HG03469 (cell line): ENCODE results near the gene GATB.

Source experiments
- ATAC-seq: cut with Tn5 transposase; IDR thresholded peaks from one replicate; pipeline ENCODE4 v1.9.1; 2021; ENCODE audit warnings: mild to moderate bottlenecking, moderate library complexity, moderate number of reproducible peaks; ENCODE audit not compliant: unreplicated experiment

GATB gene

DNA sequence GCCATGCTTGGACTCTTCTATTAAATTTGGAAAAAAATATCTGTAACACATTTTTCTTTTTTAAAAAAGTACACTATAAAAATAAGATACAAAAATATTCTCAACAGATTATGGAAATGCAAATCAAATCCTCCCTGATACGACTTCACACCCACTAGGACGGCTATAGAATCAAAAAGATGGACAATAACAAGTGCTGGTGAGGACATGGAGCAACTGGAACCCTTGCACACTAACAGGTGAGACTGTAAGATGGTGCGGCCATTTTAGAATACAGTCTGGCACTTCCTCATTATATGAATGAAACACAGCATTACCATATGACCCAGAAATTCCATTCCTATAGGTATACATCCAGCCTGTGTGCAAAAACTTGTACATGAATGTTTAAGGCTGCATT is 83.6 kb downstream of the GATB start:
- no peak for ATAC-seq

DNA sequence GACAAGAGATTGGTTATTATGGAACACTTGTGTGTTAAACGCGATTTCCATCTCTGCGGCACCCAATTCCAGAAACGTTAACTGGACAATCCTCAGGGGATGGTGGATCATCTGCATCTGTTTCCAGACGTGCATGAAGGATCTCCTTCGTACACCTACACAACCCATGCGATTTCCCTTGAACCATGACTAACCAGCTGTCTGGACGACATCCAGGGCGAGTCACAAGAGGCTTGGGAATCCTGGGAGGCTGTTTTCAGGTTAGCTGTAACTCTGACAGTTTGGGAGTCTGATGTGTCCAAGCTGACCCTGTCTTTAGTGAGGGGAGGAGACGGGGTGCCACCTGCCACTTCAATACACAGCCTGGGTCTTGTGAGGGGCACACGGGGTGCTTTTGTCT is 84.5 kb downstream of the GATB start:
- no peak for ATAC-seq

DNA sequence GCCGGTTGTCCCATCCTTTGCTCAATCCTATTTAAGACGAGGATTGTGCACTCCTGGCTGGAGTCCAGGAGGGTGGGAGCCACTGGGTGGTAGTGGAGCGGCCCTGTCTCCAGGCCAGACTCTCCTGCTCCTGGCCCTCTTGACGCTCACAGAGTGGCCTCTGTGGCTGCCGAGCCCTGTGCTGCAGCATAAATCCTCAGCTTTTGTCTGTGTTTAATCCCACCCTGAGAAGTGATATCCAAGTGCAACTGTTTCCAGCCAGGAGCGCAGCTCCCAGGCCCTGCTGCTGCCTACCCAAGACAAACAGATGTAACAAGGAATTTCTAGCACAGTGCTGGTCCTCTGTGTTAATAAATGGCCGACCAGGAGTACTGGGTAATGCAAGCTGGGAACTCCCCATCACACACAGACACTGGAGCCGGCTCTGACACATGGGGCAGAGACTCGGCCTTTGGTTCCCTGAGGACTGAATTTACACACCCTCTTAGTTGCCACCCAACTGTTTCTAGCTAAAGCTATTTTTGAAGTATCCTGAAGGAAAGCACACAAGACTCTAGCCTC is 85.3 kb downstream of the GATB start:
- no peak for ATAC-seq

DNA sequence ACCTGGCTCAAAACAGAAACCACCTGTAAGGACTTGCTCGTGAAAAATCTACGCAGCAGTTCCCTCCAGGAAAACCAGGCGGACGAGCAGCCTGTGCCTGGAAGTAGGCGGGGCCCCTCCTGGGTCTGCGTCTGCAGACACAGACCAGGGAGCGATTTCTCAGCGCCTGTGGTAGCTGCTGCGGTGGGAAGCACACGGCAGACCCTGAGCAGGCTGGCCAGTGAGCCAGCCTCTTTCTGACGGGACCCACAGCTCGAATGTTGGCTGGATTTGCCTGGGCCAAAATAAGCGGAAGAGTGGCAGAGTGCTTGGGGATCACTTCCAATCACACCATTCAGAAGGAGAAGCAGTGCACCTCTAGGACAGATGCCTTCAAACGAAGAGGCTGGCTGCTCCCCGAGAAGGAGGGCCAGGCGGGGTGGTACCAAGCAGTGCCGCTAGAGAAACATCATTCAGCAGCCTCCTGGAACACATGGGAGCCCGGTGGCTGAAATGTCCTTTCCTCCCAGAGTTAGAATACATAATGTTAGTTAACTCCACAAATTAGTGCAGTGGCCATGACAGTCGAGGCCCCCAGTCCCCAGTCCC is 85.9 kb downstream of the GATB start:
- no peak for ATAC-seq

DNA sequence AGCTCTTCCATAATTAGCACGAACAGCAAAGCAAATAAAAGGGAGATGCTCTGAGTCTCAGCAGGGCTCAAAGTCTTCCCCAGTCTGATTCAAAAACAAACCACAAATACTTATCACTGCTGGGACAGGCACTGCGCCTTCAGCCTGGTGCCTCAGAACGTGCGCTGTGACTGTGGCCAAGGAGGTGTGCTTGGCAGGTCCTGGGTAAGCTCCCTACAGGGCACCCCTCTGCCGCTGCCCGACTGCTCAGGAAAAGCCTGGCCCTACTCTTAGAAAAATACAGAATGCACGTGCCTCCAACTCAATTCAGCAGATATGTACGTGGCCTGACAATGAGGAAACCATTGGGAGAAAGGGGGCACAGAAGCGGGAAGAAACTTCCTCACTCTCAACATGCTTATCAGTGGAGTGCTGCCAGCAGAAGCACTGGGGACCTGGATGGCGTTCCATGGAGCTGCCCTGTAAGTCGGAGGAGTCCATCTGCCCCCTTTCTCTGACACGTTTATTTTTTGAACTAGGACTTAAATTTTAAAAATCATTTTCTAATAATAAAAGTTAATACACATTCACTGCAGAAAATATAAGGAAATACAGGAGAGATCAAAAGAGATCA is 86.8 kb downstream of the GATB start:
- ATAC-seq, result no peak

DNA sequence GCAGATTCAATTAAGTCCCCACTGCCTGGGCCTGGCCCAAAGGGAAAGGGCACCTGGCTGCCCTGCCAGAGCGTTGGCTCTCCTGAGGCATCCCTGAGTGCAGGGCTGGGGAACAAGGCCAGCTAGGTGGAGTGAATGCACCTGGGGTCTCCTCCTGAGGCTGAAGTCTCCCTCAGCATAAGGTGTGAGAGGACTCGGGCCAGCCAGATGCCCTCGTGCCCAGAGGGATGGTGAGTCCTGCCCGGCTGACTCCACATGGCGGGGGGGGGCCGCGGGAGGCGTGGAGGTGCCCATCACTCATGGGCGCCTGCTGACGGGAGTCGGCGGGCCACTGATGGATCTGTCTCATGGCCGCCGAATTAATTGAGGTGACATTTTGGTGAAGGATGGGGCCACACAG is 87.8 kb downstream of the GATB start:
- ATAC-seq, result no peak

DNA sequence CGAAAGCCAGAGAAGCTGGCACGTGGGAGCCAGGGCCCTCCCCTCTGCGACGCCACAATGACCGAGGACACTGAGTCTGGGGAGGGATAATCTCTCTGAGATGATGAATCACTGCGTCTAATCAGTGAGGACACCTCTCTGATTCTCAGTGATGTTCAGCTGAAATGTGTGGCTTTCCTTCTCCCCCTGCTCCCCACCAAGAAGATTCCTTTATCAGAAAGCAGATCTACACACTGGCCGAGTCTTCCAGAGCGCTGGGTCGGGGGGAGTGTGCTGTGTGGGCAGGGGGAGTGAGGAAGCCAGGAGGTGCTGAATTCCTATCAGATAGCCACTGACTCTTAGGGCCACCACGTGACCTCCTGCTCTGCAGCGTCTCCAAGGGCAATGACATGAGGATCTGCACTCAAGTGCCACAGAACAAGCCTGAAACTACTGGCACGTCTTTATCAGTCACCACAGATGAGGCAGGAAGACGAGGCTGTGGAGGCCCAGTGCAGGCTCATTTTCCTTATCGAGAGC is 89.2 kb downstream of the GATB start:
- ATAC-seq, result no peak

DNA sequence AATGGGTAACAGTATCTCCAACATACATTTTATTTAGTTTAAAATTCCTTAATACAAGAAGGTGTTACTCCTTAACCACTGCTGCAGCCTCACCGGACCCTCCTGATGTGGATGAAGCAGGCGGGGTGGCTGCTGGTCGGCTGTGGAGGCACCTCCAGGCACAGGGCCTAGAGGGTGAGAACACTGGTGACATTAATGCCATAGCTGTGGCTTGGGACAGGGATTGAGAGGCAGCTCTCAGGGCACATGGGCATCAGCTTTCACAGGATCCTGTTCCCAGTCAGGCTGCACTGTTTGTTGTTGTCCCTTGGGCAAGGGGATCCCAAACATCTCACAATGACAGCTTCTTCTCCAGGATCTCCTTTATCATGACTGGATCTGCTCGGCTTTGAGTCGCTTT is 90.0 kb downstream of the GATB start:
- no peak for ATAC-seq

DNA sequence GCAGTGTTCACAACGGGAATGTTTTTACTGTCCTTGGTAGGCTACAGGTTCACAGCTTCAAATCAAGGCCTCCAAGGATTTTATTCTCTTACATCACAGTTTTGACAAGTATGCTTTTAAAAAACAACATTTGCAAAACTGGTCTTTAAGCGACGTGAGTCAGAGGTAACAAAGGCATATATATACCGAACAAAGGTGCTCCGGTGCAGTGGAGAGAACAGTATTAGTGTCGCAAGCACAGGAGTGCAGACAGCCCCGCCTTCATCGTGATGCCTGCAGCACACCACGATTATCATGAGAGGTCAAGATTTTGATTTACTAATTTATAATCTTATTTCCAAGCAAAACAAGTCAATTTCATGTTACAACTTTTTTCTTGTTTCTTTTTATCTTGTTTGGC is 90.8 kb downstream of the GATB start:
- ATAC-seq, result no peak

DNA sequence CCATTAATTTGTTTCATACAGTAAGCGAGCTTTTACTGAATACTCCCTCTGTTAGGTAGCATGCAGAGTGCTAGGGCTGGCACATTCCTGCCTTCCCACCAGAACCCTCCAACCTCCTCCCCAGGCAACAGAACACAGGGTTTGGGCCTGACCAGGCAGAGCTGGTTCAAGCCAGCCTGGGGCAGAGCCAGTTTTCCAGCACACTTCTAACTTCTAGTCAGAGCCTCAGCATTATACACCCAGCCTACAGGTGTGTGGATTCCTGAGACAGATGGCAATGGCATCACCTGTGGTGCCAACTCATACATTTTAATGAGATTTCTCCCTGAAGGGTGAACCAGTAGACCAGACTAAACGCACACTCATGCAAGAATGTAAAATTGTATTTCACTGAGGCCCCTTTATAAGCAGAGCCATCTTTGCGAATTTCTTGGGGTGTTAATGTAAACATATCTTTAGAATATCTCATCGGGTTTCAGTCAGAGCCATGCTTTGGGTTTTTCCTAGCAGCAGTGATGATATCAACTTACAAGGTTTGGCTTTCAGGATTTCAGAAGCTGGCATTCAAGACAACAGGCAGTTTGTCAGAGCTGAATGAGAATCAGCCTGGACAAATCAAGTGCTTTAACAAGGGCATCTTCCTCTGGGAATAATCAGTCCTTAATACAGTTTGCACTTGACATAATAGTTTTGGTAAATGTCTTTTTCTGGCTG is 92.0 kb downstream of the GATB start:
- no peak for ATAC-seq

DNA sequence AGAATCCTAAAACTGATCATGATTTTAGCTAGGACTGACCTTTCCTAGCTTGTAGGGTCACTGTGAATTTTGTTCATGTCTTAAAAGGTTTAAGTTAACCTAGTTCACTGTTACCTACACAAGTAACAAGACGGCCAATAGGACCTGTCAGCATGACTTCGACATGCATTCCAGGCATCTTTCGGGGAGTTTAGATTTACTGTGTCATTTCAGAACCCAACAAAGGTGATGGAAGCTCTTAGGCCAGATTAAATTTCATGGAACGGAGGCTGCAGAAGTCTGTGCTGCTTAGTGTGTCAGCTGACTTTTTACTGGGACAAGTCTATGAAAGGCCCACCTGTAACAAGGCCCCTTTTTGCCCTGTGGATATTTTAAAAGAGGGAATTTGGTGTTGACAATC is 93.1 kb downstream of the GATB start:
- no peak for ATAC-seq

DNA sequence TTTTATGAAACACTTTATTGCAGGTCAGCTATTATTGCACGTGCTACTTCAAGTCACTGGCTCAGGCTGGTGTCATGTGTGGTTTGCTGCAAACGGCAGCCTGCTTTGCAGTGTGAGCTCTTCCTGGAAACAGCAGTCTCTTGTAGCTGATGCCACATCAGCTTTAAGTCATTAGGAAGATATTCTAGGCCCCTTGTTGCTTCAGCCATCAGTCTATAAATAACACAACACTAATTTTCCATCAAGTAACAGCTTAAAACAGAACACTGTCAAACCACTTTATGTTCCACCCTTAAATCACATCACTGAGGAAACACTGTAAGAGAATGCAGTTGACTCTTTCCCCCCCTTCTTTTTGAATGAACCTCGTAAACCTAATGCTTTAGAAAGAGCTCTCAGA is 93.8 kb downstream of the GATB start:
- ATAC-seq, result no peak

DNA sequence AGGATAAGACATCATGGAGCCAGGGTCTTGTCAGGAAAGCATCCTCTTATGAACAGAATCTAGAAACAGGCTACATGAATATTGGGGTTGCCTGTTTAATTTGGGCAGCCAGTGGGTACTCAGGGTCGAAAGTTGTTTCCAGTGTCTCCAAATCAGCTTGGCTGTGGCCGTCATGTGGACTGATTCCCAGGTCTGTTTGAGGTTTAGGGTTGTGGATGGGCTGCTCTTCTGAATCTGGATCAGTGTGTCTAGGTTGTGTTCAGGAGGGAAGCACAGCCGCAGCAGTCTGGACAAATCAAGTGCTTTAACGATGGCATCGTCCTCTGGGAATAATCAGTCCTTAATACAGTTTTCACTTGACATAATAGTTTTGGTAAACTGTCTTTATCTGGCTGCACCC is 94.3 kb downstream of the GATB start:
- no peak for ATAC-seq

DNA sequence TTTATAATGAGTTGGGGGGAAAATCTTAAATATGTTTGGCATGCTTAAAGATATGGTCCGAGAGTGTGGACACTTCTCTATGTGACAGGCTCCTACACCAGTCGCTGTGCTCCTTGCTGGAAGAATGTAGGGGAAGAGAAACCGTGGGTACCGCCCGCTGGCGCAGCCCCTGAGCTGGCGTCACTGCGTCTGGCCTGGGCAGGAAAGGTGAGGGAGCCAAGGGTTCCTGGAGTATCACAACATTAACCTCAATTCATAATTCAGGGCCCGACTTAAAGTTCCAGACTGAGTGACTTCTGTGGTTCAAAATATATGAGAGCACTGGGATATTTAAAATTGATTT is 95.1 kb downstream of the GATB start:
- no peak for ATAC-seq

DNA sequence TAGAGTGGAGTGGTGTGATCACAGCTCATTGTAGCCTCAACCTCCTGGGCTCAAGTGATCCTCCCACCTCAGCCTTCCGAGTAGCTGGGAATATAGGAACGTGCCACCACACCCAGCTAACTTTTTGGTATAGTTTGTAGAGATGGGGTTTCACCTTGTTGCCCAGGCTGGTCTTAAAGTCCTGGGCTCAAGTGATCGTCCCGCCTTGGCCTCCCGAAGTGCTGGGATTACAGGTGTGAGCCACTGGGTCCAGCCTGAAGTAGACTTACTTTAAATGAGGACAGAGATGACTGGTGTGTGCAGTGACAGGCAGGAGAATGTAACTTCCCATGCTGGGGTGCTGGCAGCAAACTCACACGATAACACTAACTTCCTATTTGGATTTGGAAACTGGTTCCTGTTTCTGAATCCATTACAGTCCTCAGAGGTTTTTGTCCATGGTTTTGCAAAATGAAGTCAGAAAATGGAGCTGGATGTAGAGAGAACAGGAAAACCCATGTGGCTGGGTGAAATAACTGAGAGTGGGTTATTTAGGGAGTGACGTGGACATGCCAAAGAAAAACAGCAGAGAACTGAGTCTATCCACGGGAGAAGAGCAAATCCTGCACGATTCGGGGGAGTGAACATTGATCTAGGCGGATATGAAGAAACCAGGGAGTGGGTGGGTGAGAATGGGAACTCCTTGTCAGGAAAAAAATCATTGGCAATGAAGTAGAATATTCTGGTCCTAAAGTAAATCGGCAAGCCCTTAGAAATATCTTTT is 95.6 kb downstream of the GATB start:
- no peak for ATAC-seq

DNA sequence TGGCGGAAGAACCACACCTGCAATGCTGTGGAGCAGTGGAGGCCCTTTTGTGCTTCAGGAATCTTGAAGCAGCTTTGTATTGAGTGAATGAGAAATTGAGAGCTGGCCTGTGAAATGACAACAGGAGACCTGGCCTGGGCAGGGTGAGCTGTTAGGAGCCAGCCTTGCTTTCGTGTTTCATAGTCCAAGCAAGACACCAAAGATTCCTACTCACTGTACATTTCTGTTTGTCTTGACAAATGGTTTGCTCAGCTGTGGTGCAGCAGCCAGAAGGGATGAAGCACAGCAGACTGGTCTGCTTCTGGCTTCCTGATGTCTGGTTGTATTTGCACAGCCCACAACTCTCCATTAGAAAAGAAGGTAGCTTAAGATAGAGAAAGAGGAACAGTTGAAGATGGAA is 96.5 kb downstream of the GATB start:
- no peak for ATAC-seq

DNA sequence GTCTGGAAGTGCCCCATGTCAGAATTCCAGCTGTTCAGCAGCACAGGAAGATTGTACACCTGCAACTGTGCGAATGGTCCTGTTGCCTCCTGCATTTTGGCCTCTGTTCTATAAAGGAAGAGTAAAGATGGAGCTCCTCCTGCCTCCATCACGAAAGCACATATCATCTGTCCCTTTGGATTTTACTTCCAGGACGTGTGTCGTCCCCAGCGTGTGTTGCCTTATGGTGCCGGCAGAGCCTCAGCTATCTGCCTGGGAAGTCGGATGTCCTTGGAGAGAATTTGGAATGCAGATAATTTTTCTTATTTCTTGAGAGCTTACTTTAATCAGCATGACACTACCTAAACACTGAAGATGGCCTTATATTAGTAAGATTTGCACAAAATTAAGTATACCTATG is 97.7 kb downstream of the GATB start:
- no peak for ATAC-seq

DNA sequence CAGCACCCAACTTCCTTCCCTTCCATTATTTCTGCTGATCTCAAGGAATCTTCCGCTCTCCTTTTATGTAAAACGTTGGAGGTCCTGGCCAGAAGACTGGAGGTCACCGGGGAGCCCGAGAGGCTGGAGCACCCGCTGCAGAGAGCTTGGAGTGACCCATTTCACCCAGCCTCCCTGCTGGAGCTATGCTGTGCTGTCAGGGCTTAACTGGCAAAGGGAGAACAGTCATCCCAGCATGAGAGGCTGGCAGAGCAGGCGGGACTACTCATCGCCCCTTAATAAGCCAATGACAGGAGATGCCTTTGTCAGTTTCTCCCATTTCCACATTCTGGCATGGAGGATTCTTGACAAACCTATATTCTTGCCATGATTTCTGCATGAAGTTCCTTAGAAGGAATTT is 98.9 kb downstream of the GATB start:
- no peak for ATAC-seq

DNA sequence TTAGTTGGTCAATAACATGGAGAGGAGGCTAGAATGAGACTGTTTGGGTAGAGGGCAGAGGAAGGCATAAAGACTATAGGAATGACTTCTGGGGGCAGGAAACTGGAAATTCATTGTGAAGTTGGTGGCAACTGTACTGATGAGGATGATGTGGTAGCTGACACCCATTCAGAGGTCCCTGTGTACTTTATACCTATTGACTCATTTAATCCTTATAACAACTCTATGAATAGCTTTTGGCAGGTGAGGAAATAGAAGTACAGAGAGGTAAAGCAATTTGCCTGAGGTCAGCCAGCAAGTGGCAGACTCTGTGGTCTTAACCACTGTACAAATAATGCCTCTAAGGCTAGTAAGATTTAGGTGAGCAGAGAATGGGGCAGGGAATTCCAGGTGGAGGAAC is 100.1 kb downstream of the GATB start:
- ATAC-seq, result no peak

DNA sequence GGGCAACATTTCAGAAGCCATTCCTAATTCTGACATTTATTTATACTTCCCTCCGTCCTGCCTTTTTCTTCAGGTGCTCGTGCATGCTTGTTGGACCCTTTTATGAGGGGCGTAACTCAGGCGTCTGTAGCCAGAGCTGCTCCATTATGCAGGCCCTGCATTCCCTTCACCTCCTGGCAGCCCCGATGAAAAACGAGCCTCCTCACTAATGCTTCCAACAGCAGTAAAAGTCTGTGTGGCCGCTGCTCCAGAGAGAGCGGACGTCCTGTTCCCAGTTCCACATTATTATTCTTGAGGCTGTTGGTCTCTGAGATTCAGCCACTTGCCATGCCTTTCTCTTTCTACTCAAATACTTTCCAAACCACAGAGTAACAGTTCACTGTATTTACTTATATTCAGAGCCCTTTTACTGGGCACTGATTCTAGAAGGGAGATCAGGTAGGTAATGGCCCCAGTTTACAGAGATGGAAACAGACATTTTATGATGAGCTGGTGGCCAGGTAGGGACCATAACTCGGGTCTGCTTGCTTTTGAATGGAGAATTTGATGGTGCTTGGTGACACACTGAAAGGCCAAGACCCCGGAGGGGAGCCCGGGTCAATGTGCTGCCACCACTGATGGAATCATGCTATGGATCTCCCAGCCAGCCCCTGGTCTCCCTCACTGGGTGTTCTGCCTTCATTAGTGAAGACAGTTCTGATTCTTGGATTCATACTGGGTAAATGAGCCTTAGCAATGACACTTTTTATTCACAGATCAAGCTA is 101.0 kb downstream of the GATB start:
- ATAC-seq, result no peak
